HG03571 (cell line): ENCODE results near the gene NR2F6.
"Not testable (repeated sequence)": the region's sequence is repeated elsewhere in the genome, so short reads cannot be mapped to it uniquely, and the experiment has no call there.

Source experiments
- ATAC-seq: cut with Tn5 transposase; IDR thresholded peaks from one replicate; pipeline ENCODE4 v1.9.1; 2021; ENCODE audit not compliant: unreplicated experiment

The NR2F6 gene

DNA sequence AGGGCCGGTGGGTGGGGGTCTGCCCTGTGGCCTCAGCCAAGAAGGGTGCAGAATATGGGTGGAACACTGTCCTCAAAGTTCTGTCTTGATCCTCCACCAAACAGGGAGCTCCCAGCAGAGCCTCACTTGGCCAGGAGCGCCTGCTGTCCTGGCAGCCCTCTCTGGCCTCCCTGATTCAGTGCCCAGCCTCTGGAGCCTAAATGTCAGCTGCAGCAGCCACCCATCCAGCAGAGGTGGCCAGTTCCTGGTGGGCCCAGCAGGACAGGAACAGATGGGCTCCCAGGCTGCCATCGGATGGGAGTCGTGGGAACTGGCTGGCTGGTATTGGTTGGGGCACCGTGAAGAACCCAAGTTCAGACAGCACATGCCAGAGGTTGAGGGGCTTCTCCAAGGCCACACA, 32.4 kb downstream of the NR2F6 start:
- ATAC-seq = no peak

DNA sequence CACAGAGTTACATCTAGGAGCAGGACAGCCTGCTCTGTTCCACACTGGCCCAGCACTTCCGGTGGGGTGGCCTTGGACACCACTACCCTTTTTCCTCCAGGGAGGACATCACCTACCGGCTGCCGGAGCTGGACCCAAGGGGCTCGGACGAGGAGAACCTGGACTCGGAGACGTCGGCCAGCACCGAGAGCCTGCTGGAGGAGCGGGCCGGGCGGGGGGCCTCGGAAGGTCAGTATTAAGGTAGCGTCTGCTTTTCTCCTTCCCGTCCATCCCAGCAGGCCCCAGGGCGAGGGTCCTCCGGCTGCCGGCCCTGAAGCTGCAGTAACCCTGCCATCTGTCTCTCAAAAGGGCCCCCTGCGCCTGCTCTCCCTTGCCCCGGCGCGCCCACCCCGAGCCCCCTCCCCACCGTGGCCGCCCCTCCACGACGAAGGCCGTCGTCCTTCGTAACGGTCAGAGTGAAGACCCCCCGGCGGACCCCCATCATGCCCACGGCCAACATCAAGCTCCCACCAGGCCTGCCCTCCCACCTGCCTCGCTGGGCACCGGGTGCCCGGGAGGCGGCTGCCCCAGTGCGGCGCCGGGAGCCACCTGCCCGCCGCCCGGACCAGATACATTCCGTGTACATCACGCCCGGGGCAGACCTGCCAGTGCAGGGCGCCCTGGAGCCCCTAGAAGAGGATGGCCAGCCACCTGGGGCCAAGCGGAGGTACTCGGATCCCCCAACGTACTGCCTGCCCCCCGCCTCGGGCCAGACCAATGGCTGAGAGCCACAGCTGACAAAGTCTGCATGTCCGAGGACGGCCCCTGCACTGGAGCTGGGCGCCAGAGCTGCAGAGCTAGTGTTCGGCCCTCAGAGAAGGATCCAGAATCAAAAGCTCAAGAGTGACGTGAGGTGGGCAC, 33.9 kb downstream of the NR2F6 start:
- no peak for ATAC-seq

- no peak for ATAC-seq
These were observed 35.4 kb downstream of the NR2F6 start for GRCh38 chr19:17210296-17210695.

GRCh38 chr19:17209126-17210036, 36.3 kb downstream of the NR2F6 start:
- ATAC-seq = no peak

GRCh38 chr19:17206736-17207581, 38.8 kb downstream of the NR2F6 start:
- ATAC-seq = no peak

DNA sequence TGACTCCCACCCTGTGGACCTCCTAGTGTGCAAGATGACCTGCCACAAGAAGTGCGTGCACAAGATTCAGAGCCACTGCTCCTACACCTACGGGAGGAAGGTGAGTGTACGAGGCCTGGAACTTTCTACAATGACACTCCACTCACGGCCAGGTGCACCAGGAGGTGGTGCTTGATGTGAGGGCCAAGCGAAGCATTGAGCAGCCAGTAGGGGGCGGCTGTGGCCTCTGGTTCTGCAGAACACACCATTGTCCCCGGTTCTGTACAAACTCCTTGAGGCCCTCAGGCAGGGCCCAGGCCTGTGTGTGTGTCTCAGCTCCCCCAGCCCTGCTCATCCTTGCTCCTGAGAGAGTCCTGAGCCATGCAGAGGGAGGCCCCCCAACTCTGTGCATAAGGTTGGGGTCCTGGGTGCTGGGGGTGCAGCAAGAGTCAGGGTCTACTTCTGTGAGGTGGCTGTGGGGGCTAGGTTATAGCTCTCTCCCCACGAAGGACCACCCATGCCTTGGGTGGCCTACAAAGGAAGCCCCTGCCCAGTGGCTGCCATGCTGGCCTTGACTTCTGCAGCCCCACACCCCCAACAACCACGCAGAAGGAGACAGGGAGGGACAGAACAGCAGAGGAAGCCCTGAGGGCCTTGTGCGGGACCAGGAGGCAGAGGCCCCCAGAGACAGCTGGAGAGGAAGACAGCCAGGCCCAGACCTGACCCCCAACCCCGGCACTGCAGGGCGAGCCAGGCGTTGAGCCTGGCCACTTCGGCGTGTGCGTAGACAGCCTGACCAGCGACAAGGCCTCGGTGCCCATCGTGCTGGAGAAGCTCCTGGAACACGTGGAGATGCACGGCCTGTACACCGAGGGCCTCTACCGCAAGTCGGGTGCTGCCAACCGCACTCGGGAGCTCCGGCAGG, 40.2 kb downstream of the NR2F6 start:
- ATAC-seq = no peak

- ATAC-seq = no peak
These were observed 43.0 kb downstream of the NR2F6 start for GRCh38 chr19:17202713-17203112.

- ATAC-seq = no peak
These were observed 43.5 kb downstream of the NR2F6 start for GRCh38 chr19:17202249-17202648.

- ATAC-seq = no peak
These were observed 45.2 kb downstream of the NR2F6 start for GRCh38 chr19:17200408-17201079.

- ATAC-seq = no peak
These were observed 48.1 kb downstream of the NR2F6 start for GRCh38 chr19:17197666-17198065.

DNA sequence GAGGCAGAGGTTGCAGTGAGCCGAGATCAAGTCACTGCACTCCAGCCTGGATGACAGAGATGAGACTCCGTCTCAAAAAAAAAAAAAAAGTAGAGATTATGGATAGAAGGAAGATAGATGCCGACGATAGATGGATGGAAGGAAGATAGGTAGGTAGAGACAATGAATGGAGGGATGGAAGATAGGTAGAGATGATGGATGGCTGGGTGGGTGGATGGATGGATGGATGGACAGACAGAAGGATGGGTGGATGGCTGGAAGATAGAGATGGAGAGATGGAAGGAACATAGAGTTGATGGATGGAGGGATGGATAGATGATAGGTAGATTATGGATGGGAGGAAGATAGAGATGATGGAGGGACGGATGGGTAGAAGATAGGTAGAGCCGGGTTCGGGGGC, 49.1 kb downstream of the NR2F6 start:
- ATAC-seq = no peak

GRCh38 chr19:17195106-17195505, 50.6 kb downstream of the NR2F6 start:
- ATAC-seq = no peak

- ATAC-seq = no peak
These were observed 51.1 kb downstream of the NR2F6 start for GRCh38 chr19:17194608-17195007.

DNA sequence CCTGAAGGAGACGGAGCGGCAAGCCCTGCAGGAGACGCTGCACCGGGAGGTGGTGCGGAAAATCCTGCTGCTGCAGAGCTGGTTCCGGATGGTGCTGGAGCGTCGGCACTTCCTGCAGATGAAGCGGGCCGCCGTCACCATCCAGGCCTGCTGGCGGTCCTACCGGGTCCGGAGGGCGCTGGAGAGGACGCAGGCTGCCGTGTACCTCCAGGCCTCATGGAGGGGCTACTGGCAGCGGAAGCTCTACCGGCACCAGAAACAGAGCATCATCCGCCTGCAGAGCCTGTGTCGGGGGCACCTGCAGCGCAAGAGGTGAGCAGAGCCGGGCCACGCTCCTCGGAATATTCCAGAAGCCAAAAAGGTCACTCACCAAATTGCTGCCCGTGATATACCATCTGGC, 53.0 kb downstream of the NR2F6 start:
- no peak for ATAC-seq

DNA sequence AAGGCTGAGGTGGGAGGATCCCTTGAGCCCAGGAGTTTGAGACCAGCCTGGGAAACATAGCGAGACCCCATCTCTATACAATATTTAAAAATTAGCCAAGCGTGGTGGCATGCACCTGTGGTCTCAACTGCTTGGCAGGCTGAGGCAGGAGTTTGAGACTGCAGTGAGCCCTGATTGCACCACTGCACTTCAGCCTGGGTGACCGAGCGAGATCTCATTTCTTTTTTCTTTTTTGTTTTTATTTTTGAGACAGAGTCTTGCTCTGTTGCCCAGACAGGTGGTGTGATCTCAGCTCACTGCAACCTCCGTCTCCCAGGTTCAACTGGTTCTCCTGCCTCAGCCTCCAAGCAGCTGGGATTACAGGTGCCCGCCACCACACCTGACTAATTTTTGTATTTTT, 54.0 kb downstream of the NR2F6 start:
- ATAC-seq = not testable (repeated sequence)

DNA sequence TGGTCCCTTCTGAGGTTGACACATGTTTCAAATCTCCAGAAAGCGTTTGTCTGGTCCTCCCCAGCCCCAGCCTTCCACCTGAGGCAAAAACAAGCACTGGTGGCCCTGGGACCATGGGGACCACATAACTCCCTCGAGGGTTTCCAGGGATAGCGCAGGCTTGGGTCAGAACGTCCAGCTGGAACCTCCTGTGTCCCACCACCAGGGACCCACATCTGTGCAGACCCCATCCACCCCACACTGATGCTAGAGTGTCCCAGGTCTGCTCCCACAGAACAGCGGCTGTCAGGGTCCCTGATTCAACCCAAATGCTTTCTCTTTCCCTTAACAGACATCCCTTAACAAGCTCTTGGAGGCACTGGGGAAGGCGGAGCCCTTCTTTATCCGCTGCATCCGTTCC, 60.1 kb downstream of the NR2F6 start:
- ATAC-seq = no peak

DNA sequence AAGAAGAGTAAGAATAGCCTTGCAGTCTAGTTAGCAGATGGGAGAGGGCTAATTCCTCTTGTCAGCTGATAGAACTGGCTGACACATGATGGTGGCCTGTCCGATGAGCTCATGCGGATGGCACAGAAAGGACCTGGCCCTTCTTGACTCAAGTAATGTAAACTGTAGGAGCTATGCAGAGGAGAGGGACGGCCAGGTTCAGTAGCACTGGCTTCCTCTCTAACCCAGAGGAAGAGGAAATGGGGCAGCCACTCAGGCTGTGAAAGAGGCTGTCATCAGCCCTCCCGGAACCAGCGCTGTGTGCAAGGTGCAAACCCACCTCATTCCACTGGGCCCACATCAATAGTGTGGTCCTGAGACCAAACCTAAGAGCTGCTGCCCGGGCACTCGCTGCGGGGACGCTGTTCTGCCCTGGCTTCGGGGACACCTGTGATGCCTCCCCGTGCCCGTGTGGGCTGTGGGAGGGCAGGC, 61.3 kb downstream of the NR2F6 start:
- ATAC-seq = no peak

GRCh38 chr19:17183858-17184321, 61.8 kb downstream of the NR2F6 start:
- no peak for ATAC-seq

- ATAC-seq = no peak
These were observed 62.4 kb downstream of the NR2F6 start for GRCh38 chr19:17183271-17183761.
